Kasumi-1 (cell line): ENCODE data around the gene ADAMTS3.

Source experiments
- DNase-seq, 2 experiments: peaks; one replicate each; lab custom pipeline; 2025; lab: John Stamatoyannopoulos, UW

ADAMTS3 gene

GRCh38 chr4:72408568-72408967 is 160.5 kb downstream of the ADAMTS3 start:
- no peak for DNase-seq

- DNase-seq: no peak
These were observed 163.6 kb downstream of the ADAMTS3 start for GRCh38 chr4:72405417-72405816.

GRCh38 chr4:72397314-72397713 is 171.7 kb downstream of the ADAMTS3 start:
- DNase-seq: no peak

- no peak for DNase-seq
These were observed 174.9 kb downstream of the ADAMTS3 start for GRCh38 chr4:72394012-72394663.

- no peak for DNase-seq
These were observed 177.7 kb downstream of the ADAMTS3 start for GRCh38 chr4:72391281-72391680.

GRCh38 chr4:72390409-72390808 is 178.6 kb downstream of the ADAMTS3 start:
- DNase-seq: peak in 1 of 2 experiments; percentile 10

- DNase-seq: no peak
These were observed 180.5 kb downstream of the ADAMTS3 start for GRCh38 chr4:72388521-72388920.

- no peak for DNase-seq
These were observed 181.1 kb downstream of the ADAMTS3 start for GRCh38 chr4:72387959-72388358.

DNA sequence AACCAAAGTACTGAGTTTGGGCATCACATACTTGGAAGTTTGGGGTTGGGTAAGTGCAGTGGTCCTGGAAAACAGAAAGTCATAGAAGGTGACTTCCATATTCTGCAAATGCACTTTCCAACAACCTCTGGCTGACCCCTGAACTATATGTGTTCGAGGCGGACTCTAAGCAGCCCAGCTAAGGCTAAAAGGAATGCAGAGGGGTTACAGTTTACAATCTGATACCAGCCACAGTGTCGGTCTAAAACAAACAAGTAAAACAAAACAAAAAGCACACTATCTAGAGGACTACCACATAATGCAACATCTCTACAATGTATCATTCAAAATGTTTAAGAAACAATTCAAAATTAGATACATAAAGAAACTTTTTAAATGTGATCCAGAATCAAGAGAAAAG is 185.6 kb downstream of the ADAMTS3 start:
- DNase-seq: no peak

GRCh38 chr4:72378901-72379300 is 190.1 kb downstream of the ADAMTS3 start:
- DNase-seq: no peak

- DNase-seq: no peak
These were observed 191.4 kb downstream of the ADAMTS3 start for GRCh38 chr4:72377491-72378194.

DNA sequence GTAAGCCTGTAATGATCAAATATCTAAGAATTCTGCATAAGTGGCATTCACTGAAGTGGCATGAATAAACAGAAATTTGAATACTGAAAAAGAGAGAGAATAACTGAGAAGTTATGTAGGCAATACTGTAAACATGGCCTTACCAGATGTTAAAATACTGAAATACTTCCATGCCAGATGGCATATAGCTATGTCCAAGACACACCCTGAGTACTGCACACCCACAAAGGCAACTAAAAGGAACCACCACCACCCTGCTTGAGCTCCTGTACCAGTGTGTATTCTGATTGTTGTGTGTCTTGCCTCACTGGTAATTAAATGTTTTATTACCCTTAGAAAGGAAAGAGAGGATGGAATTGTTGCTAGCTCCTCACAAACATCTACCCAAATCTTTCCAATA is 192.1 kb downstream of the ADAMTS3 start:
- DNase-seq: no peak

DNA sequence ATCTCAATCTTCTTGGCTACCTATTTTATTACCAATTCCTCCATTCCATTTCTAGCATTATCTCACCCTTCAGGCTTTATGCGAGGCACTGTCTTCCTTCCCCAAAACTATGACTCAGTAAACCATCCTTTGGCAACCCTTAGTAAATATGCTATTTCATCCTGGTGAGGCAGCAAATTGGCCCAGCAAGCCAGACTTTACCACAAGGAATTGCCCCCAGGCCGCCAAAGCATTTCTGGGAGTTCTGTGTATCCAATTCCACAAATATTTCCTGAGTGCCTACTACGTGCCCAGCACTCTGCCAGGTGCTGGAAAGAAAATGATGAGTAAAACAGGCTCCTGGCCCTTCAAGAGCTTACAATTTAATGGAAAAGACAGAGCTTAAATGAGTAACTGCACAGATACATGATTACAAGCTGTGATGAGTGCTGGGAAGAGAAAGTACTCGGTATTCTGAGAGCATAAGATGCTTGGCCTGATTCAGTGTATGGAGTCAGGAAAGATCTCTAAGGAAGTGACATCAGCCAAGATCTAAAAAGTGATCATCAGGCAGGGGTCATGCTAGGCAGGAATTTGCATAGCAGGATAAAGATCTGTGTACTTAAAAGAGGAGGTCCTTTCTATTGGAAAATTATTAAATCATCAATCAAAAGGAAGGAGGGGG is 193.8 kb downstream of the ADAMTS3 start:
- DNase-seq: peak; percentile 13 to 34

DNA sequence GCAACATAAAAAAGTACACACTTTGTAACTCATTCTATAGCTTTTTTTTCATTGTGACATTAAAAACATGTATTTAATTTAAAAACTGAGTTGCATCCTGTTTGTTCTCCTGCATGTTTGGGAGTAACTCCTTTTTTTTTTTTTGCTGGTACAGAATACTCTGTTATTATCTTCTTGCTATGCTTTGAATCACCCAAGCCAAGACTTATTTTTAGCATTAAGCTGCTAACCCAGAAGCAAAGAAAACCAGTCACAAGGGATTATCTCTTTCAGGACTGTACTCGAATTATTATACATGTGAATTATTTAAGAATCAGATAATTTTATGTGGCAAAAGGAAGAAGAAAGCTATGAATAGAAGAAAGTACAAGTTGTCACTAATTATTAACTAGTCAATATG is 194.9 kb downstream of the ADAMTS3 start:
- no peak for DNase-seq

- DNase-seq: no peak
These were observed 202.4 kb downstream of the ADAMTS3 start for GRCh38 chr4:72366601-72367000.

- DNase-seq: no peak
These were observed 203.0 kb downstream of the ADAMTS3 start for GRCh38 chr4:72365981-72366380.

- no peak for DNase-seq
These were observed 204.0 kb downstream of the ADAMTS3 start for GRCh38 chr4:72365016-72365415.

GRCh38 chr4:72360075-72360474 is 208.9 kb downstream of the ADAMTS3 start:
- no peak for DNase-seq

- no peak for DNase-seq
These were observed 210.5 kb downstream of the ADAMTS3 start for GRCh38 chr4:72358483-72358882.

- DNase-seq: no peak
These were observed 211.1 kb downstream of the ADAMTS3 start for GRCh38 chr4:72357908-72358307.

DNA sequence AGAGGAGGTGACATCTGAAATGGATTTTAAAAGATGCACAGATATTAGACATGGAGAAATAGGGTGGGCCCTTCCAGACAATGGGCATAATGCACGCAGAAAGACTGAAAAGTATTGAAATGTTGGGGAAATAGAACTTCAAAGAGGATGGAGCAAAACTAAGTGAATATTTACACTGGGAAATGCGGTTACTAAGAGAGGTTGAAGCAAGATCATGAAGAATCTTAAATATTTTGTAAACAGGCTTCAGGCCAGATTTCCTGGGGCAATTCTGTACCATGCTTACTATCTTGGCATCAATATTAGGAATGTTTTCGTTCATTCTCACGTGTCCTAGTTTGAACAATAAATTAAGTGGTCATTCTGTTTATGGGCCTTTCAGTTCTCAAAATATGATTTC is 216.3 kb downstream of the ADAMTS3 start:
- no peak for DNase-seq

DNA sequence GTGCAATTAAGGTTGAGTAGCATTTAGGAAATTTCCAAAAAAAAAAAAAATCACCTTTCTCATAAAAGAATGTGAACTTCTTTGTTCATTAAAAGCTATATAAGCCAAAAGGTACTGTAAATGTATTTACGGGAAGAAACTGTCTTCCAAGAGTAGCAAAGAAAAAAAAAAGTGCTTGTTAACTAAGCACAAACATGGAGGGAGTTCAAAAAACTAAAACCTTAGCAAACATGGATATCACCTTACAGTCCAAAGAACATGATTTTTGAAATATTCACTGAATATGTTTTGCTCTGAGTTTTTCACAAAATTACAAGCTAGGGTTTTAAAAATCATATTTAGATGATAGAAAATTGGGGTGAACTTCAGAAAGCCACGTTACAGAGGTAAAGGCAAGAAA is 217.5 kb downstream of the ADAMTS3 start:
- DNase-seq: no peak

- no peak for DNase-seq
These were observed 220.3 kb downstream of the ADAMTS3 start for GRCh38 chr4:72348701-72349100.
